Activated CD4-positive, alpha-beta memory T cell treated with anti-CD3 and anti-CD28 coated beads, Interleukin-2, amount 10 ng/mL, durations not matched to agents 7 days and 5 days (primary cell): ENCODE measurements around the gene PTN. TPM values are rescaled to one million over a fixed set of nuclear protein-coding genes. Genes with fewer than 3 reads are reported as not detected.

Experiments
- CTCF ChIA-PET: fragments of 350-600 bp; sonication (Branson Sonifier 250); formaldehyde crosslinking; loops from one replicate; lab custom pipeline; 2021; ENCODE audit warnings: antibody characterized with exemption, inconsistent platforms; lab: Charles Lee
- POLR2A ChIA-PET: fragments of 350-600 bp; sonication (Branson Sonifier 250); formaldehyde crosslinking; loops from one replicate; lab custom pipeline; 2021; ENCODE audit warnings: antibody characterized with exemption; lab: Charles Lee
- DNase-seq: peaks from one replicate; pipeline ENCODE4 v3.0.0-alpha.2; 2020
- H3K27ac Mint-ChIP-seq: one replicate; pipeline ENCODE4 v1.8.0; 2021; ENCODE audit warnings: mild to moderate bottlenecking, mixed read lengths
- H3K27me3 Mint-ChIP-seq: one replicate; pipeline ENCODE4 v1.8.0; 2021; ENCODE audit warnings: mixed read lengths
- H3K36me3 Mint-ChIP-seq: one replicate; pipeline ENCODE4 v1.8.0; 2021; ENCODE audit warnings: low read depth, mixed read lengths
- H3K4me1 Mint-ChIP-seq: one replicate; pipeline ENCODE4 v1.8.0; 2021; ENCODE audit warnings: mixed read lengths
- H3K4me3 Mint-ChIP-seq: one replicate; pipeline ENCODE4 v1.8.0; 2021; ENCODE audit warnings: mild to moderate bottlenecking, mixed read lengths
- H3K9me3 Mint-ChIP-seq: one replicate; pipeline ENCODE4 v1.8.0; 2021; ENCODE audit warnings: mixed read lengths
- total RNA-seq, 2 experiments: library from RNA; stranded (reverse); gene quantifications; one replicate each; pipeline ENCODE4 v1.2.3, GENCODE V29; 2021

The PTN gene
- total RNA-seq, 2 experiments from 2014 or later = not detected

GRCh38 chr7:137345799-137346449 is 2.4 kb upstream of the PTN start:
- H3K27me3 Mint-ChIP-seq = peaks cover 3% of the 10 kb centered on the region
- ChIA-PET POLR2A (no interaction called here), CTCF (interaction anchor here (0.6 kb wide), 1 partner anchor 102 kb away, joined by 4 read pairs; no protein-coding TSS in a partner anchor)
- H3K4me1 Mint-ChIP-seq = no peaks in the 10 kb centered on the region
- H3K4me3 Mint-ChIP-seq = no peak overlapping the region
- H3K36me3 Mint-ChIP-seq = no peaks in the 10 kb centered on the region
- H3K27ac Mint-ChIP-seq = no peak overlapping the region
- no peak for DNase-seq
- peaks cover 3% of the 10 kb centered on the region for H3K9me3 Mint-ChIP-seq

DNA sequence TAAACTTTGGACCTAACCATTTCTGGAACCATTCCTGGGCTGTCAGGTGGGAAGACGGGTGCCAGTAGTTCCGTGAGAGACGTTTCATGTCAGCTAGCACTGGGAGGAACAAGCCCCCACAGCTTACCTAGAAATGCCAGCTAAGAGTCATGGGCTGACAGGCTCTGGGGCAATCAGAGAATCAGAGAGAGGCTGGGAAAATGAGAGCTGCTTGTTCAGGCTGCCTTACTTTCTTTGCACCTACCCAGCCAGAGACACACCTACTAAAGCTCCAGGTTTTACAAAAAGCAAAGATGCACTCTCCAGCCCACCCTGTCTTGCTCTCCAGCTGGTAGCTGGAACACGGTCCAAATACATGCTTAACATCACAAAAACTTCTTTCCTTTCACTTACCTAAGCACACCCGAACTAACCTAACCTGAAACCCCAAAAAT is 688 bp downstream of the PTN start:
- POLR2A ChIA-PET = no interaction called here
- peaks cover 3% of the 10 kb centered on the region for H3K27me3 Mint-ChIP-seq
- no peaks in the 10 kb centered on the region for H3K36me3 Mint-ChIP-seq
- no peak overlapping the region for H3K4me3 Mint-ChIP-seq
- no peaks in the 10 kb centered on the region for H3K4me1 Mint-ChIP-seq
- CTCF ChIA-PET = no interaction called here
- no peak for DNase-seq
- H3K27ac Mint-ChIP-seq = no peak overlapping the region
- peaks cover 3% of the 10 kb centered on the region for H3K9me3 Mint-ChIP-seq

DNA sequence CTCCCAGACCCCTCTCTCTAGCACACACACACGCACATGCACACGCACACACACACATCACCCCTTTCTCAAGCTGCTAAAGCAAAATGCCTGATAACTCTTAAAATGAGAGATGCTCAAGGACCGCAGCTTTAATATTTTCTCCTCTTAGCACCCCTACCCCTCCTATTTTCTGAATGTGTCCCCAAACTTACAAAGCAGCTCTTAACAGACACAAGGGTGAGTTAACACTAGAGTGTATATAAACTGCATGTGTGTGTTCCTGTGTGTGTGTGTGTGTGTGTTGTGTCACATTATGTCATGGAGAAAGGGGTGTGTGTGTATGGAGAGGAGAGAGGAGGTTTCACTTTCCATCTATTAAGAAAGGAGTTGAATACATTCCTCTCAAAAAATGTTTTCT is 1.3 kb downstream of the PTN start:
- H3K27ac Mint-ChIP-seq = no peak overlapping the region
- CTCF ChIA-PET = no interaction called here

GRCh38 chr7:137337902-137338301 is 5.6 kb downstream of the PTN start:
- Mint-ChIP-seq H3K27me3 (no peaks in the 10 kb centered on the region), H3K36me3 (no peaks in the 10 kb centered on the region), H3K9me3 (no peaks in the 10 kb centered on the region), H3K4me3 (no peak overlapping the region), H3K4me1 (no peaks in the 10 kb centered on the region), H3K27ac (no peak overlapping the region)
- no peak for DNase-seq
- POLR2A ChIA-PET = no interaction called here
- CTCF ChIA-PET = no interaction called here

More for the DNA sequence above, 1.3 kb downstream of the PTN start:
- Mint-ChIP-seq H3K4me1 (no peaks in the 10 kb centered on the region), H3K4me3 (no peak overlapping the region), H3K36me3 (no peaks in the 10 kb centered on the region), H3K9me3 (peaks cover 3% of the 10 kb centered on the region), H3K27me3 (peaks cover 3% of the 10 kb centered on the region)
- no peak for DNase-seq
- POLR2A ChIA-PET = no interaction called here

GRCh38 chr7:137335814-137336213 is 7.7 kb downstream of the PTN start:
- Mint-ChIP-seq H3K4me3 (no peak overlapping the region), H3K36me3 (no peaks in the 10 kb centered on the region), H3K27ac (no peak overlapping the region), H3K9me3 (no peaks in the 10 kb centered on the region), H3K27me3 (no peaks in the 10 kb centered on the region), H3K4me1 (no peaks in the 10 kb centered on the region)
- ChIA-PET POLR2A (no interaction called here), CTCF (no interaction called here)
- DNase-seq = no peak

GRCh38 chr7:137331378-137331777 is 12.2 kb downstream of the PTN start:
- DNase-seq = no peak
- no peaks in the 10 kb centered on the region for H3K36me3 Mint-ChIP-seq
- POLR2A ChIA-PET = no interaction called here
- no peak overlapping the region for H3K4me3 Mint-ChIP-seq
- H3K9me3 Mint-ChIP-seq = no peaks in the 10 kb centered on the region
- no peak overlapping the region for H3K27ac Mint-ChIP-seq
- no peaks in the 10 kb centered on the region for H3K4me1 Mint-ChIP-seq
- no peaks in the 10 kb centered on the region for H3K27me3 Mint-ChIP-seq
- CTCF ChIA-PET = no interaction called here

DNA sequence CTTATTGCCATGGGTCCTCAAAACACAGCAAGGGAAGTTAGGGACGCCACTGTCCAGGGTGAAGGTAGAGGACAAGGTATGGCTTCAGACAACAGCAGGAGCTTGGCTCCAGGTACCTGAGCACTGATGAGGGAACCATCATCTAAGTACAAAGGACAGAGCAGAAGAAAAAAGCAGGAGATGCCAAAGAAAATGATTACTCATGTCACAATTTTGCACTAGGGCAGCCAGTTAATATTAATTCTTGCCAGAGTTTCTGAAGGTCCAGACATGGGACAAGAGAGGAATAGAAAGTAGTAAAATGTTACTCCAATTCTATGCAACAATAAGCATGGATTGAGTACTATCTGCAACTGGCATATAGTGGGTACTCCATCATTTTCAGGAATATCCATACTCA is 14.1 kb downstream of the PTN start:
- no peak for DNase-seq
- POLR2A ChIA-PET = no interaction called here
- Mint-ChIP-seq H3K27me3 (no peaks in the 10 kb centered on the region), H3K27ac (no peak overlapping the region), H3K4me1 (no peaks in the 10 kb centered on the region), H3K4me3 (no peak overlapping the region), H3K36me3 (no peaks in the 10 kb centered on the region), H3K9me3 (no peaks in the 10 kb centered on the region)
- CTCF ChIA-PET = no interaction called here

DNA sequence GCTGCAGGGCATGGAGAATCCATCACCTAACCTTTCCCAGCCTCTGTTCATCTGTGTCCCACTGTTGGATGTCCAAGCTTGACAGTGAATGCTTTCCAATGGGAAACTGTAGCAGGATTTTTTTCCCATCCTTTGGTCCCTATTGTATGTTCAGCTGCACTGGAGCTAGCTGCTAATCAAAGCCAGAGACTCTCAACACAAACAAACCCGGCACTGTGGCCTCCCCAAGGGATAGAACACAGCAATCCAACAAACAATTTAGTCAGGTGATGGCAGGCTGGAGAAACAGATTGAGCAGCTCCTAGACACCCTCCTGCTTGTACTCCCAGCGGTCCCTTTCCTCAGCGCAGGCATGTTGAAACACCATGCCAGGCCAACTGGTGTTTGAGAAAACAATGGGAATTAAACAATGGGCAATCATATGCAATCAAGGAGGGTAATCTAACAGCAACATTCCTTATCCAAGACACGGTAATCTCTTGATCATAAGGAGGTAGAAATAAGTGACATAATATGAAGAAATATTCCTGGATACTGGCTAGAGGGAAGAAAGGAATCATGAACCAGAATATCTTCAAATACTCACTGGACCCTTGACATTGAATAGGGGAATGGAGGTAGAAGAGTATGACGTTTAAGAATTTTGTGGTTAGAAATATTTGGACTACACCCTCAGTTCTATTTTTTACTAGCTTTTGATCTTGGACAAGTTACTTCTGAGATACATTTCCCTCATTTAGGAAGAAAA is 15.0 kb downstream of the PTN start:
- Mint-ChIP-seq H3K36me3 (no peaks in the 10 kb centered on the region), H3K4me1 (no peaks in the 10 kb centered on the region), H3K4me3 (no peak overlapping the region), H3K27ac (no peak overlapping the region), H3K27me3 (no peaks in the 10 kb centered on the region), H3K9me3 (peaks cover 2% of the 10 kb centered on the region)
- ChIA-PET CTCF (no interaction called here), POLR2A (no interaction called here)
- no peak for DNase-seq

- no peak for DNase-seq
- Mint-ChIP-seq H3K9me3 (peaks cover 4% of the 10 kb centered on the region), H3K27ac (no peak overlapping the region), H3K4me3 (no peak overlapping the region), H3K4me1 (no peaks in the 10 kb centered on the region), H3K27me3 (no peaks in the 10 kb centered on the region), H3K36me3 (no peaks in the 10 kb centered on the region)
- POLR2A ChIA-PET = no interaction called here
- CTCF ChIA-PET = no interaction called here
Observed at GRCh38 chr7:137325927-137326326, 17.6 kb downstream of the PTN start.

DNA sequence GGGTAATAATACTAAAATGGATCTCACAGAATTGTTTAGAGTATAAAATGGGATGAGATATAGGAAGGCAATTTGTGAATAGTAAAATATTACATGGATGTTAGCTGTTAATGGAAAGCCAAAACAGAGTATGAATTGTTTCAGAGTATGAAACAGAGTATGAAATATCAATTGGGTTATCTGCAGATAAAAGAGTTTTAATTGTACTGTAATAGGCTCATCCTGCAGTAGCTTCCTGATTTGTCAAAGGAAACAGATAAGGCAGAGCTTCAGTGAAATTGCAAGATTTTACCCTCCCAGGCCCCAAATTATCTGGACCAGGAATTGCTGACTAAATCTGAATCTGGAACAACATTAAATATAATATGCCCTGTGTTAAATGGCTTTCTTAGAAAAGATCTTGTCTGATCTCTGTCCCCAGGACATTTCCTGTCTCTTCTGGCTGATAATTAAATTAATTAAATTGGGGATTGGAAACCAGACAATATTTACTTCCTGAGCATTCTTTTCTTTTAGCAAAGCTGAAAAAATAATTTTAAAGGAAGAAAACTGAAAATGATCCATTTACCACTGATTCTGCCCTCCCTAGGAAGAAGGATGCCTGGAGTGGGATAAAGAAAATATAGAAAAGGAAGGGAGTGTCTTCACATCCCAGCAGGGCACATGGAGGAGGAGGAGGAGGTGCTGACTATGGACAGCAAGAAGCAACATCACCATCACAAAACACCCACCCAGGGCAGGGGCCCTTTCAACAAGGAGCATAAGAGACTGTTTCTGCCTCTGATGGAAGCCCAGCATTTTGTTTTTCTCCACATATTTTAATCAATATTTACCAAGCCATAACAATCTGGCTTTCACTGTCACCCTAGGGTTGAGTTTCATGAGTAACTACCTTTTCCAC is 18.5 kb downstream of the PTN start:
- ChIA-PET POLR2A (no interaction called here), CTCF (no interaction called here)
- no peaks in the 10 kb centered on the region for H3K27me3 Mint-ChIP-seq
- no peak for DNase-seq
- H3K4me3 Mint-ChIP-seq = no peak overlapping the region
- no peaks in the 10 kb centered on the region for H3K36me3 Mint-ChIP-seq
- no peak overlapping the region for H3K27ac Mint-ChIP-seq
- H3K9me3 Mint-ChIP-seq = peaks cover 5% of the 10 kb centered on the region
- no peaks in the 10 kb centered on the region for H3K4me1 Mint-ChIP-seq

- H3K36me3 Mint-ChIP-seq = no peaks in the 10 kb centered on the region
- no peaks in the 10 kb centered on the region for H3K27me3 Mint-ChIP-seq
- H3K4me1 Mint-ChIP-seq = no peaks in the 10 kb centered on the region
- DNase-seq = no peak
- CTCF ChIA-PET = no interaction called here
- H3K27ac Mint-ChIP-seq = no peak overlapping the region
- POLR2A ChIA-PET = no interaction called here
- no peak overlapping the region for H3K4me3 Mint-ChIP-seq
- peaks cover 6% of the 10 kb centered on the region for H3K9me3 Mint-ChIP-seq
Observed at GRCh38 chr7:137316648-137317353, 26.7 kb downstream of the PTN start.

GRCh38 chr7:137313201-137313600 is 30.3 kb downstream of the PTN start:
- Mint-ChIP-seq H3K4me3 (no peak overlapping the region), H3K27ac (no peak overlapping the region)
- CTCF ChIA-PET = no interaction called here

DNA sequence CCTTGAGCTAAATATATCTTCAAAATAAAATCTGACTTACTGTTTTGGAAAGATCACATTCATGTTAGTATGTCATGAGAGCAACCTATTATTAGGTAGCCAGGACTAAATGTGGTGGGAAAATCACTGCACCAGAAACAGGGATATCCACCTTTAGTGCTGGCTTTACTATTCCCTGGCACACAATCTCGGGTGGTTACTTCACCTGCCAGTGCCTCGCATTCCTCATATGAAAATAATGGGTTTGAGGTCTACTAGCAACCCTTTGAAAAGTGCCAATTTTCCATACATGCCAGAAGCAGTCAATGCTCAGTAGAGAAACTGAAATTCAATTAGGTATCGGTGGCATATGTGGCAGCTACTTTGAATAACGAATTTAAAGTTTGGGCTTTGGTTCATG is 36.8 kb downstream of the PTN start:
- ChIA-PET POLR2A (no interaction called here), CTCF (no interaction called here)
- Mint-ChIP-seq H3K4me3 (no peak overlapping the region), H3K27me3 (no peaks in the 10 kb centered on the region), H3K27ac (no peak overlapping the region), H3K36me3 (no peaks in the 10 kb centered on the region), H3K4me1 (no peaks in the 10 kb centered on the region), H3K9me3 (no peaks in the 10 kb centered on the region)
- no peak for DNase-seq

More at GRCh38 chr7:137313201-137313600, 30.3 kb downstream of the PTN start:
- Mint-ChIP-seq H3K9me3 (peaks cover 2% of the 10 kb centered on the region), H3K36me3 (no peaks in the 10 kb centered on the region), H3K4me1 (no peaks in the 10 kb centered on the region), H3K27me3 (no peaks in the 10 kb centered on the region)
- DNase-seq = no peak
- POLR2A ChIA-PET = no interaction called here
